ENCODE results near the gene GUCY2F.

GUCY2F gene

GRCh38 chrX:109440475-109440874 is 41.4 kb downstream of the GUCY2F start:
- no peaks in the 10 kb centered on the region for H4K20me1 ChIP-seq (ENCODE audit: insufficient read depth, low read length)
- H3K27me3 ChIP-seq (replicated peaks; ENCODE audit: insufficient read depth, low read length), result no peaks in the 10 kb centered on the region
- peak overlapping the region; percentile 86; the same call in 1 of the 2 replicates for H3K27ac ChIP-seq (ENCODE audit: low read length)
- DNase-seq, result peak; percentile 41
- peak overlapping the region; percentile 4; the same call in 1 of the 2 replicates for H3K9ac ChIP-seq (ENCODE audit: low read length)
- peaks cover 22% of the 10 kb centered on the region for H3K4me1 ChIP-seq (ENCODE audit: low read length)
- H3K9me3 ChIP-seq (replicated peaks; ENCODE audit: insufficient read depth, low read length), result no peaks in the 10 kb centered on the region
- H3K36me3 ChIP-seq (replicated peaks; ENCODE audit: insufficient read depth, low read length), result no peaks in the 10 kb centered on the region
- H3K79me2 ChIP-seq (ENCODE audit: low read length), result no peaks in the 10 kb centered on the region
- H3K9me2 ChIP-seq (replicated peaks; ENCODE audit: insufficient read depth, low read length), result no peaks in the 10 kb centered on the region
- H3K4me3 ChIP-seq (ENCODE audit: low read length), result no peak overlapping the region
- peak overlapping the region; percentile 35; the same call in 1 of the 2 replicates for H2AFZ ChIP-seq (ENCODE audit: low read length)
- peak overlapping the region; percentile 7; the same call in 1 of the 2 replicates for H3K4me2 ChIP-seq (ENCODE audit: low read depth, low read length)
- H3F3A ChIP-seq (ENCODE audit: insufficient read depth, low read length), result peaks cover 14% of the 10 kb centered on the region; the same call in 1 of the 2 replicates
- TF ChIP-seq EZH2phosphoT487 (IDR thresholded peaks at IDR 0.05; ENCODE audit: low read length) (no peak), EZH2 (optimal IDR thresholded peaks at IDR 0.05; ENCODE audit: low read depth, low read length) (no peak)
- TF ChIP-seq, protein P1, sequence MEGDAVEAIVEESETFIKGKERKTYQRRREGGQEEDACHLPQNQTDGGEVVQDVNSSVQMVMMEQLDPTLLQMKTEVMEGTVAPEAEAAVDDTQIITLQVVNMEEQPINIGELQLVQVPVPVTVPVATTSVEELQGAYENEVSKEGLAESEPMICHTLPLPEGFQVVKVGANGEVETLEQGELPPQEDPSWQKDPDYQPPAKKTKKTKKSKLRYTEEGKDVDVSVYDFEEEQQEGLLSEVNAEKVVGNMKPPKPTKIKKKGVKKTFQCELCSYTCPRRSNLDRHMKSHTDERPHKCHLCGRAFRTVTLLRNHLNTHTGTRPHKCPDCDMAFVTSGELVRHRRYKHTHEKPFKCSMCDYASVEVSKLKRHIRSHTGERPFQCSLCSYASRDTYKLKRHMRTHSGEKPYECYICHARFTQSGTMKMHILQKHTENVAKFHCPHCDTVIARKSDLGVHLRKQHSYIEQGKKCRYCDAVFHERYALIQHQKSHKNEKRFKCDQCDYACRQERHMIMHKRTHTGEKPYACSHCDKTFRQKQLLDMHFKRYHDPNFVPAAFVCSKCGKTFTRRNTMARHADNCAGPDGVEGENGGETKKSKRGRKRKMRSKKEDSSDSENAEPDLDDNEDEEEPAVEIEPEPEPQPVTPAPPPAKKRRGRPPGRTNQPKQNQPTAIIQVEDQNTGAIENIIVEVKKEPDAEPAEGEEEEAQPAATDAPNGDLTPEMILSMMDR (IDR thresholded peaks at IDR 0.05; ENCODE audit: low read length), result no peak

DNA sequence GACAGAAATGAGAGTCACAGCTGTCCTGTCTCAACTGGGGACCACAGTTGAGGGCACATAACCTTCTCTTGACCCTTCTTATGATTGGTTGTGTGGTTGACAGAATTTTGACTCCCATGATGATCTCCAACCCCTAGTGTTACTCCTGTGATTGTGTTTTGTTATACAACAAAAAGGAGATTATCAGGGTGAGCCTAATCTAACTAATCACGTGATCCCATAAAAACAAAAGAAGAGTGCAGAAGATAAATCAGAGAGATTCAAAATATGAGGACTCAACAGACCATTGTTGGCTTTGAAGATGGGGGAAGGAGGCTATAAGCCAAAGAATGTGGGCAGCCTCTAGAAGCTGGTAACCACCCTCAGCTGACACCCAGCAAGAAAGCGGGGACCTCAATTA is 72.7 kb downstream of the GUCY2F start:
- Histone ChIP-seq H3K27me3 (replicated peaks; ENCODE audit: insufficient read depth, low read length) (no peaks in the 10 kb centered on the region), H3K79me2 (ENCODE audit: low read length) (no peaks in the 10 kb centered on the region), H3K9me3 (replicated peaks; ENCODE audit: insufficient read depth, low read length) (no peaks in the 10 kb centered on the region), H2AFZ (ENCODE audit: low read length) (no peak overlapping the region), H3K27ac (ENCODE audit: low read length) (no peak overlapping the region), H3F3A (ENCODE audit: insufficient read depth, low read length) (no peaks in the 10 kb centered on the region), H3K4me1 (ENCODE audit: low read length) (no peaks in the 10 kb centered on the region), H4K20me1 (ENCODE audit: insufficient read depth, low read length) (no peaks in the 10 kb centered on the region), H3K9ac (ENCODE audit: low read length) (no peak overlapping the region), H3K36me3 (replicated peaks; ENCODE audit: insufficient read depth, low read length) (no peaks in the 10 kb centered on the region), H3K4me3 (ENCODE audit: low read length) (no peak overlapping the region), H3K9me2 (replicated peaks; ENCODE audit: insufficient read depth, low read length) (no peaks in the 10 kb centered on the region), H3K4me2 (ENCODE audit: low read depth, low read length) (no peak overlapping the region)
- TF ChIP-seq, protein P1 (IDR thresholded peaks at IDR 0.05; ENCODE audit: low read length), result no peak
- TF ChIP-seq EZH2 (optimal IDR thresholded peaks at IDR 0.05; ENCODE audit: low read depth, low read length) (no peak), EZH2phosphoT487 (IDR thresholded peaks at IDR 0.05; ENCODE audit: low read length) (no peak)
- no peak for DNase-seq

DNA sequence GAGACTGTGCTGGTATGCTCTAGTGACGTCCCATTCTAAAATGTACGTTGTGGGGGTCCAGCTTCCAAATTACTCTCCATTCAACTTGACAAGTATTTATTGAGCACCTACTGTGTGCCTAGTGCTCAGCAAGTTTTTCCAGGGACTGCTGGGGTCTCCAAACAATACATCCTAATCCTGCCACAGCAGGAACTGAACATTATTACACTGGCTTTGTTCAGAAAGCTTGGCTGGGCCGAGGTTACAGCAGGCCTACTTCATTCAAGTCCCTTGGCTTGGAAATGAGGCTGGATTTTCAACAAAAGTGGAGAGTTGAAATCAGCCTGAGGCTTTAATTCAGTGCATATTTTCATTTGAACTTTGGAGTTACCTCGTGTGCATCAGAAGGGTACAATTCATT is 78.0 kb downstream of the GUCY2F start:
- Histone ChIP-seq H3K79me2 (ENCODE audit: low read length) (no peaks in the 10 kb centered on the region), H3K27me3 (replicated peaks; ENCODE audit: insufficient read depth, low read length) (no peaks in the 10 kb centered on the region), H3K9ac (ENCODE audit: low read length) (no peak overlapping the region), H3K36me3 (replicated peaks; ENCODE audit: insufficient read depth, low read length) (no peaks in the 10 kb centered on the region), H3K9me2 (replicated peaks; ENCODE audit: insufficient read depth, low read length) (no peaks in the 10 kb centered on the region), H3K4me3 (ENCODE audit: low read length) (no peak overlapping the region), H3F3A (ENCODE audit: insufficient read depth, low read length) (no peaks in the 10 kb centered on the region), H3K9me3 (replicated peaks; ENCODE audit: insufficient read depth, low read length) (no peaks in the 10 kb centered on the region), H3K4me1 (ENCODE audit: low read length) (no peaks in the 10 kb centered on the region), H2AFZ (ENCODE audit: low read length) (no peak overlapping the region), H4K20me1 (ENCODE audit: insufficient read depth, low read length) (no peaks in the 10 kb centered on the region), H3K4me2 (ENCODE audit: low read depth, low read length) (no peak overlapping the region), H3K27ac (ENCODE audit: low read length) (no peak overlapping the region)
- no peak for DNase-seq
- TF ChIP-seq, protein P1 (IDR thresholded peaks at IDR 0.05; ENCODE audit: low read length), result no peak
- no peak for TF ChIP-seq EZH2 (optimal IDR thresholded peaks at IDR 0.05; ENCODE audit: low read depth, low read length)
- no peak for TF ChIP-seq EZH2phosphoT487 (IDR thresholded peaks at IDR 0.05; ENCODE audit: low read length)

All from MM.1S (cell line).